ENCODE results near the gene SCO2. TPM values are rescaled to one million over a fixed set of nuclear protein-coding genes. Genes with fewer than 3 reads are reported as not detected.
A peak's percentile ranks its signal among the peaks of the same experiment; 100 is the strongest.

The SCO2 gene
- total and polyA plus RNA-seq, 2 of the 13 experiments (the other 11 are each of a cell fraction or from before 2014, with no cell fraction given) = 0.32 to 3.7 TPM

- no peak for TF ChIP-seq MAZ (IDR thresholded peaks at IDR 0.05; ENCODE audit: borderline replicate concordance, low read depth, low read length)
- peak; percentile 63 for TF ChIP-seq MAZ (CRISPR knock-in tag; IDR thresholded peaks at IDR 0.05; ENCODE audit: low read depth)
- TF ChIP-seq DR1 (CRISPR knock-in tag; IDR thresholded peaks at IDR 0.05) = no peak
- no peak for TF ChIP-seq LCORL (IDR thresholded peaks at IDR 0.05)
- TF ChIP-seq LCORL (CRISPR knock-in tag; IDR thresholded peaks at IDR 0.05) = 0 out of 2 replicates have a peak, but pooled peaks have one; percentile 37
- TF ChIP-seq POLR2A (IDR thresholded peaks at IDR 0.05; ENCODE audit: insufficient read depth in 1 of 2, low read depth in 2 of 2, low read length in 2 of 2) = peak in 1 of 2 experiments; percentile 59; a peak in 2 of 4 replicates
- TF ChIP-seq SNAPC2 (CRISPR knock-in tag; IDR thresholded peaks at IDR 0.05) = no peak
- no peak for TF ChIP-seq SP1 (IDR thresholded peaks at IDR 0.05)
- TF ChIP-seq SP1 (CRISPR knock-in tag; IDR thresholded peaks at IDR 0.05) = peak; percentile 37; the same call in 1 of the 2 replicates
- no peak for TF ChIP-seq ZBTB8A (CRISPR knock-in tag; IDR thresholded peaks at IDR 0.05; ENCODE audit: borderline replicate concordance, low read depth)
- TF ChIP-seq PAWR (CRISPR knock-in tag; IDR thresholded peaks at IDR 0.05; ENCODE audit: borderline replicate concordance) = no peak
- 0 out of 2 replicates have a peak, but pooled peaks have one; percentile 37 for TF ChIP-seq MZF1 (CRISPR knock-in tag; IDR thresholded peaks at IDR 0.05; ENCODE audit: borderline replicate concordance)
- TF ChIP-seq HMGXB4 (CRISPR knock-in tag; IDR thresholded peaks at IDR 0.05; ENCODE audit: borderline replicate concordance in 1 of 2, low read depth in 1 of 2) = peak in 1 of 2 experiments; percentile 62; a peak in 1 of 4 replicates
- TF ChIP-seq CEBPB (IDR thresholded peaks at IDR 0.05; ENCODE audit: borderline replicate concordance, low read depth, low read length) = peak; percentile 34; the same call in 1 of the 2 replicates
- TF ChIP-seq MTF2 (CRISPR knock-in tag; IDR thresholded peaks at IDR 0.05; ENCODE audit: borderline replicate concordance) = no peak
- peak; percentile 11; the same call in 1 of the 2 replicates for TF ChIP-seq ZNF331 (CRISPR knock-in tag; IDR thresholded peaks at IDR 0.05)
- TF ChIP-seq ZNF558 (CRISPR knock-in tag; IDR thresholded peaks at IDR 0.05; ENCODE audit: borderline replicate concordance) = no peak
- peak; percentile 29; the same call in 1 of the 2 replicates for TF ChIP-seq TAF1 (CRISPR knock-in tag; IDR thresholded peaks at IDR 0.05)
- TF ChIP-seq ZNF607 (CRISPR knock-in tag; IDR thresholded peaks at IDR 0.05; ENCODE audit: borderline replicate concordance) = 0 out of 2 replicates have a peak, but pooled peaks have one; percentile 22
- no peak for TF ChIP-seq SMYD3 (CRISPR knock-in tag; IDR thresholded peaks at IDR 0.05)
- TF ChIP-seq SMAD1 (CRISPR knock-in tag; IDR thresholded peaks at IDR 0.05; ENCODE audit: borderline replicate concordance, low read depth) = peak; percentile 31; the same call in 1 of the 2 replicates
- TF ChIP-seq SP5 (CRISPR knock-in tag; IDR thresholded peaks at IDR 0.05; ENCODE audit: borderline replicate concordance, low read depth) = peak; percentile 69; the same call in 1 of the 2 replicates
- 0 out of 2 replicates have a peak, but pooled peaks have one; percentile 35 for TF ChIP-seq KLF13 (CRISPR knock-in tag; IDR thresholded peaks at IDR 0.05)
- no peak for TF ChIP-seq ZNF772 (CRISPR knock-in tag; IDR thresholded peaks at IDR 0.05)
- no peak for TF ChIP-seq ZNF292 (CRISPR knock-in tag; IDR thresholded peaks at IDR 0.05; ENCODE audit: borderline replicate concordance, low read depth)
- TF ChIP-seq POLR2G (IDR thresholded peaks at IDR 0.05; ENCODE audit: low read depth, low read length) = no peak
- peak; percentile 43 to 96; a peak in 3 of 4 replicates for TF ChIP-seq ATF4 (CRISPR knock-in tag; IDR thresholded peaks at IDR 0.05)
- TF ChIP-seq KDM2A (CRISPR knock-in tag; IDR thresholded peaks at IDR 0.05; ENCODE audit: borderline replicate concordance, low read depth) = 0 out of 2 replicates have a peak, but pooled peaks have one; percentile 1
- peak; percentile 82 for TF ChIP-seq CEBPG (CRISPR knock-in tag; IDR thresholded peaks at IDR 0.05)
- TF ChIP-seq FOXO1 (CRISPR knock-in tag; IDR thresholded peaks at IDR 0.05) = 0 out of 2 replicates have a peak, but pooled peaks have one; percentile 2
These were observed 43.8 kb downstream of the SCO2 start, which contains the start of gene ADM2 (continued) for GRCh38 chr22:50481440-50482106.

Measured in HepG2 (cell line).